ENCODE data around the gene TMPRSS9. TPM values are rescaled to one million over a fixed set of nuclear protein-coding genes. Genes with fewer than 3 reads are reported as not detected.

Gene TMPRSS9
- total and polyA plus RNA-seq, 2 experiments from 2014 or later: not detected

- no peaks in the 10 kb centered on the region for H3K4me1 ChIP-seq (ENCODE audit: low read depth)
- H3K27me3 ChIP-seq: peaks cover 2% of the 10 kb centered on the region
- no peak overlapping the region for H3K4me3 ChIP-seq
- no peak for DNase-seq (ENCODE audit: low read depth in 1 of 2, low spot score in 1 of 2)
- no peaks in the 10 kb centered on the region for H3K36me3 ChIP-seq
- no peak overlapping the region for H3K27ac ChIP-seq
- TF ChIP-seq CTCF (IDR thresholded peaks at IDR 0.05; ENCODE audit: low read depth, low read length): no peak
- H3K9me3 ChIP-seq (ENCODE audit: low read depth): no peaks in the 10 kb centered on the region
Measured at GRCh38 chr19:2353887-2354592, 6.0 kb upstream of the TMPRSS9 start.

GRCh38 chr19:2354670-2355069 is 5.4 kb upstream of the TMPRSS9 start:
- Histone ChIP-seq H3K4me3 (no peak overlapping the region), H3K9me3 (ENCODE audit: low read depth) (no peaks in the 10 kb centered on the region), H3K36me3 (no peaks in the 10 kb centered on the region), H3K27me3 (peaks cover 9% of the 10 kb centered on the region), H3K4me1 (ENCODE audit: low read depth) (no peaks in the 10 kb centered on the region), H3K27ac (no peak overlapping the region)
- no peak for TF ChIP-seq CTCF (IDR thresholded peaks at IDR 0.05; ENCODE audit: low read depth, low read length)
- no peak for DNase-seq (ENCODE audit: low read depth in 1 of 2, low spot score in 1 of 2)

GRCh38 chr19:2355168-2356035 is 4.7 kb upstream of the TMPRSS9 start:
- H3K9me3 ChIP-seq (ENCODE audit: low read depth): no peaks in the 10 kb centered on the region
- TF ChIP-seq CTCF (IDR thresholded peaks at IDR 0.05; ENCODE audit: low read depth, low read length): no peak
- H3K27ac ChIP-seq: no peak overlapping the region
- H3K27me3 ChIP-seq: peaks cover 16% of the 10 kb centered on the region
- H3K4me3 ChIP-seq: no peak overlapping the region
- no peaks in the 10 kb centered on the region for H3K4me1 ChIP-seq (ENCODE audit: low read depth)
- DNase-seq (ENCODE audit: low read depth in 1 of 2, low spot score in 1 of 2): no peak
- H3K36me3 ChIP-seq: no peaks in the 10 kb centered on the region

- no peak for TF ChIP-seq CTCF (IDR thresholded peaks at IDR 0.05; ENCODE audit: low read depth, low read length)
- H3K9me3 ChIP-seq (ENCODE audit: low read depth): no peaks in the 10 kb centered on the region
- DNase-seq (ENCODE audit: low read depth in 1 of 2, low spot score in 1 of 2): no peak
- no peaks in the 10 kb centered on the region for H3K36me3 ChIP-seq
- H3K4me3 ChIP-seq: no peak overlapping the region
- H3K27ac ChIP-seq: no peak overlapping the region
- H3K27me3 ChIP-seq: peaks cover 22% of the 10 kb centered on the region
- H3K4me1 ChIP-seq (ENCODE audit: low read depth): no peaks in the 10 kb centered on the region
Measured at GRCh38 chr19:2356036-2356646, 3.9 kb upstream of the TMPRSS9 start.

GRCh38 chr19:2357279-2358206 is 2.5 kb upstream of the TMPRSS9 start:
- Histone ChIP-seq H3K36me3 (no peaks in the 10 kb centered on the region), H3K4me1 (ENCODE audit: low read depth) (no peaks in the 10 kb centered on the region), H3K27me3 (peaks cover 28% of the 10 kb centered on the region), H3K9me3 (ENCODE audit: low read depth) (no peaks in the 10 kb centered on the region), H3K4me3 (no peak overlapping the region), H3K27ac (no peak overlapping the region)
- no peak for TF ChIP-seq CTCF (IDR thresholded peaks at IDR 0.05; ENCODE audit: low read depth, low read length)
- no peak for DNase-seq (ENCODE audit: low read depth in 1 of 2, low spot score in 1 of 2)

Data from cardiac muscle cell (in vitro differentiated cells and primary cell).